Chondrocyte (in vitro differentiated cells): Measurements from ENCODE around the gene PREX1. TPM values are rescaled to one million over a fixed set of nuclear protein-coding genes. Genes with fewer than 3 reads are reported as not detected.

Experiments
- DNase-seq: peaks from one replicate; pipeline ENCODE4 v3.0.0; 2021; ENCODE audit warnings: mixed read lengths, low spot score
- H3K27ac Mint-ChIP-seq: one replicate; pipeline ENCODE4 v1.8.0; 2021; ENCODE audit warnings: mild to moderate bottlenecking, moderate library complexity, mixed read lengths; ENCODE audit not compliant: unreplicated experiment
- H3K27me3 Mint-ChIP-seq: 2 replicates; pipeline ENCODE4 v1.8.0; 2021; ENCODE audit warnings: low read depth, mixed read lengths
- H3K36me3 Mint-ChIP-seq: 2 replicates; pipeline ENCODE4 v1.8.0; 2021; ENCODE audit warnings: low read depth, mixed read lengths
- H3K4me1 Mint-ChIP-seq: 2 replicates; pipeline ENCODE4 v1.8.0; 2021; ENCODE audit warnings: low read depth, mild to moderate bottlenecking, mixed read lengths
- H3K4me3 Mint-ChIP-seq: one replicate; pipeline ENCODE4 v1.8.0; 2021; ENCODE audit warnings: mild to moderate bottlenecking, moderate library complexity, mixed read lengths; ENCODE audit not compliant: unreplicated experiment
- H3K9me3 Mint-ChIP-seq: 2 replicates; pipeline ENCODE4 v1.8.0; 2021; ENCODE audit warnings: low read depth, mixed read lengths
- total RNA-seq: library from RNA; stranded (reverse); gene quantifications from 3 replicates; pipeline ENCODE4 v1.2.1, GENCODE V29; 2021
- TF ChIP-seq, protein P1 (sequence below): fragments of 200-600 bp; sonication (generic); IDR thresholded peaks from 2 replicates; pipeline ENCODE4 v1.5.0; 2021; ENCODE audit warnings: antibody characterized with exemption, mild to moderate bottlenecking, moderate library complexity

The PREX1 gene
- total RNA-seq, 1 donor from 2014 or later: 3.0 TPM

DNA sequence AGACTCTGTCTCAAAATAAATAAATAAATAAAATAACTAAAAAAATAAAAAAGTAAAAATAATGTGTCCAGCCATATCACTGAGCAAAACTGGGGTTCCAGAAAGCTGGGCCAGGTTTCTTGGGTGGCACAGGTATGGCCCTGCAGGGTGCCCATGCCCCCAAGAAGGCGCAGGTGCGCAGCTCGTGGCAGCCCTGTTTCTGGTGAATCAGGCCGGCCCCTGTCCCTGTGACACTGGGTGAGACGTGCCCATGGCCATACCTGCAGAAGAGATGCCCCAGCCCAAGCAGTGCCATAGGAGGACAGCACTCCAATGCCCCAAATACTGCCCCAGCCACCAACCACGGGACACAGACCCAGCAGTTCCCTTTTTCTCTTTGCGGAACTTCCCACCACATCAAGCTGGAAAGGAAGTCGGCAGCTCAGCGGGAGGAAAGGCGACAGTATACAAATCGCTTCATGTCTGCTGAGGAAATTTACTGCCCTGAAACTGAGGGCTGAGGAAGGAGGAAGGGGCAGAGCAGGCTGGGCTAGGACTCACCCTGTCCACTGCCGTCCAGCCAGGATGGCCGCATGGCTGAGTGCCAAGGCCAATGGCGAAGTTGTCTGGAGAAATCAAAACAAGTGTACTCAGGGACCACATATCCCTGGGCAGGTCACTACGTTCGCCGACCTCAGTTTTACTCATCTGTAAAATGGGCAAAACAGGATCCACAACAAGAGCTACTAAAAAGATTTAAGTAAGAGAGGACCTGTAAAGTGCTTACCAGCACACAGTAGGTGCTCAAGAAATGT is 55.4 kb downstream of the PREX1 start:
- no peak overlapping the region for H3K4me3 Mint-ChIP-seq
- H3K27me3 Mint-ChIP-seq: peaks cover 10% of the 10 kb centered on the region
- TF ChIP-seq, protein P1, sequence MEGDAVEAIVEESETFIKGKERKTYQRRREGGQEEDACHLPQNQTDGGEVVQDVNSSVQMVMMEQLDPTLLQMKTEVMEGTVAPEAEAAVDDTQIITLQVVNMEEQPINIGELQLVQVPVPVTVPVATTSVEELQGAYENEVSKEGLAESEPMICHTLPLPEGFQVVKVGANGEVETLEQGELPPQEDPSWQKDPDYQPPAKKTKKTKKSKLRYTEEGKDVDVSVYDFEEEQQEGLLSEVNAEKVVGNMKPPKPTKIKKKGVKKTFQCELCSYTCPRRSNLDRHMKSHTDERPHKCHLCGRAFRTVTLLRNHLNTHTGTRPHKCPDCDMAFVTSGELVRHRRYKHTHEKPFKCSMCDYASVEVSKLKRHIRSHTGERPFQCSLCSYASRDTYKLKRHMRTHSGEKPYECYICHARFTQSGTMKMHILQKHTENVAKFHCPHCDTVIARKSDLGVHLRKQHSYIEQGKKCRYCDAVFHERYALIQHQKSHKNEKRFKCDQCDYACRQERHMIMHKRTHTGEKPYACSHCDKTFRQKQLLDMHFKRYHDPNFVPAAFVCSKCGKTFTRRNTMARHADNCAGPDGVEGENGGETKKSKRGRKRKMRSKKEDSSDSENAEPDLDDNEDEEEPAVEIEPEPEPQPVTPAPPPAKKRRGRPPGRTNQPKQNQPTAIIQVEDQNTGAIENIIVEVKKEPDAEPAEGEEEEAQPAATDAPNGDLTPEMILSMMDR: no peak
- H3K27ac Mint-ChIP-seq: no peak overlapping the region
- H3K4me1 Mint-ChIP-seq: peaks cover 7% of the 10 kb centered on the region
- DNase-seq: no peak
- H3K9me3 Mint-ChIP-seq: peaks cover 7% of the 10 kb centered on the region
- no peaks in the 10 kb centered on the region for H3K36me3 Mint-ChIP-seq

DNA sequence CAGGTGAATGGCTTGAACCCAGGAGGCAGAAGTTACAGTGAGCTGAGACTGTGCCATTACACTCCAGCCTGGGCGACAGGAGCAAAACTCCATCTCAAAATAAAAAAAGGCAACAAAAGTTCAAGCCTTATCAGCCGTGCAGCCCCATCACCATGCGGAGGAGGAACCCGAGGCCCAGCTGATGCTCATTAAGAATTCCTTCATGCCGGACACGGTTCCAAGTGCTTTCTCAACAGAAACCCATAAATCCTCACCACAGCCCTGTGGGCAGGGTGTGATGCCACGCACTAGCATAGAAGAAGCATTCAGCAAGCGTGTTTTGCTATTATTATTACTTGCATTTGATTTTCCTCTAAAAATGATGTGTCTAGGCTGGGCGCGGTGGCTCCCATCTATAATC is 56.3 kb downstream of the PREX1 start:
- no peak for DNase-seq
- no peaks in the 10 kb centered on the region for H3K36me3 Mint-ChIP-seq
- TF ChIP-seq, protein P1: no peak
- H3K4me1 Mint-ChIP-seq: peaks cover 4% of the 10 kb centered on the region
- peaks cover 10% of the 10 kb centered on the region for H3K27me3 Mint-ChIP-seq
- no peak overlapping the region for H3K4me3 Mint-ChIP-seq
- H3K27ac Mint-ChIP-seq: no peak overlapping the region
- peaks cover 7% of the 10 kb centered on the region for H3K9me3 Mint-ChIP-seq

- no peak overlapping the region for H3K4me3 Mint-ChIP-seq
- peaks cover 7% of the 10 kb centered on the region for H3K9me3 Mint-ChIP-seq
- H3K27me3 Mint-ChIP-seq: peaks cover 10% of the 10 kb centered on the region
- no peak overlapping the region for H3K27ac Mint-ChIP-seq
- H3K4me1 Mint-ChIP-seq: no peaks in the 10 kb centered on the region
- H3K36me3 Mint-ChIP-seq: no peaks in the 10 kb centered on the region
- DNase-seq: no peak
- TF ChIP-seq, protein P1: no peak
Observed at GRCh38 chr20:48770700-48771442, 56.9 kb downstream of the PREX1 start.

DNA sequence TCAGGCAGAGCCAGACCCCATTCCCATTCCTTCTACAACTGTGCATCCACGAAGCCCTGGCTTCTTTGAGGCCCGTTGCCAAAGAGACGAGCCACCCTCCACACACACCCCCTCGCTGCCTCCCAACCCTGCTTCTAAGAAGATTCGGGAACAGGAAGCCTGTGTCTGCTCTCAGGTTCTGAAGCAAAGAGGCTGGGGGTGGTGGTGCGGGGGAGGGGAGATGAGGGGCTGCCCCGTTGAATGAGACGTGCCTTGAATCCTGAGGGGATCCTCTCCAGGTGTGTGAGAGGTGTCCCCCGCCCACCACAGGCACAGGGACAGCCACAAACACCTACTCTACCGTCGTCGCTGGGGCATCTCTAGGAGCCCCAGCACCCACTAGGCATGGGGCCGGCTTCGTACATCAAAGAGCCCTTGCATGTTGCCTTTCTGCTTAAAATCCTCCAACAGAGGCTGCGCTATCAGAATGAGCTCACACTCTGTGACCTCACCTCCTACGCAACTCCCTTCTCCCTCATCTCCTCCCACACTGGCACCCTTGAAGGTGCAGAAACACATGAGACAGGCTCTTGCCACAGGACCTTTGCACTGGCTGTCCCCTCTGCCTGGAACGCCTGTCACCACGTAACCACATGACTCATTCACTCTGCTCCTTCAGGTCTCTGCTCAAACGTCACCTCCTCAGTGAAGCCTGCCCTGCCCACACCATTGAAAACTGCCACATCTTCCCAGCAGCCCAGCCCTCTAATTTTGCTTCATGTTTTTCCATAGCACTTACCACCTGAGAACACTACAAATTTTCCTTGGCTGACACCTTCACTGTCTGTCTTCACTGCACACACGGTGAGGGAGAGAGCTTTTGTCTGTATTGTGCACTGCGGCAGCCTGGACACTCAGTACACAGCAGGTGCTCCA is 58.5 kb downstream of the PREX1 start:
- H3K4me3 Mint-ChIP-seq: no peak overlapping the region
- peaks cover 3% of the 10 kb centered on the region for H3K36me3 Mint-ChIP-seq
- H3K4me1 Mint-ChIP-seq: no peaks in the 10 kb centered on the region
- H3K9me3 Mint-ChIP-seq: peaks cover 6% of the 10 kb centered on the region
- TF ChIP-seq, protein P1: no peak
- H3K27me3 Mint-ChIP-seq: peaks cover 10% of the 10 kb centered on the region
- H3K27ac Mint-ChIP-seq: no peak overlapping the region
- DNase-seq: no peak
